Panc1 (cell line): ENCODE data around the gene OSTF1.

ENCODE experiments used
- CTCF ChIP-seq: fragments of 450-650 bp; IDR thresholded peaks from 2 replicates; pipeline ENCODE4 v1.5.1; 2017; ENCODE audit warnings: mild to moderate bottlenecking
- POLR2AphosphoS5 ChIP-seq: IDR thresholded peaks from 2 replicates; pipeline ENCODE4 v1.6.1; 2012; ENCODE audit warnings: mild to moderate bottlenecking, low read depth, low read length, moderate library complexity
- REST ChIP-seq, 2 experiments: IDR thresholded peaks; 2 replicates each; pipeline ENCODE4 v1.6.1; 2011 to 2012; ENCODE audit warnings: low read depth in 2 of 2, control low read depth in 1 of 2, low read length in 1 of 2, mild to moderate bottlenecking in 1 of 2, moderate library complexity in 1 of 2; ENCODE audit not compliant: insufficient read depth in 1 of 2
- SIN3A ChIP-seq: IDR thresholded peaks from 2 replicates; pipeline ENCODE4 v1.6.1; 2012; ENCODE audit warnings: low read depth, mild to moderate bottlenecking, low read length, moderate library complexity, borderline replicate concordance; ENCODE audit not compliant: insufficient read depth
- TCF7L2 ChIP-seq: IDR thresholded peaks from 2 replicates; pipeline ENCODE4 v1.6.1; 2011; ENCODE audit warnings: mild to moderate bottlenecking, low read depth, low read length, inconsistent platforms

- TF ChIP-seq CTCF (no peak), POLR2AphosphoS5 (no peak), REST (IDR thresholded peaks at IDR 0.05; ENCODE audit: insufficient read depth in 1 of 2, low read depth in 2 of 2, low read length in 1 of 2) (no peak), TCF7L2 (no peak), SIN3A (no peak)
Measured at GRCh38 chr9:75105841-75106240, 17.5 kb downstream of the OSTF1 start.
